Naive thymus-derived CD8-positive, alpha-beta T cell (primary cell): ENCODE results near the gene NCKIPSD. TPM values are rescaled to one million over a fixed set of nuclear protein-coding genes. Genes with fewer than 3 reads are reported as not detected.

Experiments
- ATAC-seq, 2 donors: fragments of 150-1000 bp; cut with Tn5 transposase in 1 of 2; sonication (Bioruptor Pico), chemical (Tn5 transposase) in 1 of 2; 1 replicate in 1 of 2; 2 replicates in 1 of 2; pipeline ENCODE4 v1.10.0; 2021; ENCODE audit warnings: mild to moderate bottlenecking in 2 of 2, moderate library complexity in 2 of 2
- POLR2A ChIA-PET: fragments of 350-600 bp; sonication (Branson Sonifier 250); formaldehyde crosslinking; loops from one replicate; lab custom pipeline; 2021; ENCODE audit warnings: antibody characterized with exemption; lab: Charles Lee
- DNase-seq, 10 donors: peaks; one replicate each; pipeline versions ENCODE4 v3.0.0 to v3.0.0-alpha.2; 2020 to 2022
- H3K27ac Mint-ChIP-seq, 10 donors: one replicate each; pipeline ENCODE4 v1.8.0; 2020 to 2022; ENCODE audit warnings: mild to moderate bottlenecking in 10 of 10, mixed read lengths in 10 of 10, moderate library complexity in 4 of 10, inconsistent platforms in 1 of 10
- H3K27me3 Mint-ChIP-seq, 5 donors: one replicate each; pipeline ENCODE4 v1.8.0; 2021 to 2022; ENCODE audit warnings: mixed read lengths in 5 of 5
- H3K36me3 Mint-ChIP-seq, 3 donors: one replicate each; pipeline ENCODE4 v1.8.0; 2020 to 2022; ENCODE audit warnings: mixed read lengths in 3 of 3, mild to moderate bottlenecking in 2 of 3, inconsistent platforms in 1 of 3
- H3K4me1 Mint-ChIP-seq, 4 donors: one replicate each; pipeline ENCODE4 v1.8.0; 2021 to 2022; ENCODE audit warnings: mixed read lengths in 4 of 4
- H3K4me3 Mint-ChIP-seq, 10 donors: one replicate each; pipeline ENCODE4 v1.8.0; 2020 to 2022; ENCODE audit warnings: mild to moderate bottlenecking in 10 of 10, mixed read lengths in 10 of 10, moderate library complexity in 6 of 10, inconsistent platforms in 1 of 10
- H3K9me3 Mint-ChIP-seq, 9 donors: one replicate each; pipeline ENCODE4 v1.8.0; 2020 to 2022; ENCODE audit warnings: mixed read lengths in 9 of 9, mild to moderate bottlenecking in 3 of 9, inconsistent platforms in 1 of 9, moderate library complexity in 1 of 9
- polyA plus RNA-seq, 3 donors: library from polyadenylated mRNA; unstranded; fragments of 300-500 nt; fragmentation: Illumina TruSeq; gene quantifications; one replicate each; pipeline ENCODE4 v1.2.3, GENCODE V29; 2021
- total RNA-seq, 8 experiments: library from RNA in 2 of 8; stranded (reverse) in 2 of 8; gene quantifications; one replicate each; pipeline ENCODE4 v1.2.3 and lab custom pipeline; 2021 to 2026

Gene NCKIPSD
- total and polyA plus RNA-seq, 5 experiments from 2014 or later = 8.1 to 18.7 (median 14.2) TPM

DNA sequence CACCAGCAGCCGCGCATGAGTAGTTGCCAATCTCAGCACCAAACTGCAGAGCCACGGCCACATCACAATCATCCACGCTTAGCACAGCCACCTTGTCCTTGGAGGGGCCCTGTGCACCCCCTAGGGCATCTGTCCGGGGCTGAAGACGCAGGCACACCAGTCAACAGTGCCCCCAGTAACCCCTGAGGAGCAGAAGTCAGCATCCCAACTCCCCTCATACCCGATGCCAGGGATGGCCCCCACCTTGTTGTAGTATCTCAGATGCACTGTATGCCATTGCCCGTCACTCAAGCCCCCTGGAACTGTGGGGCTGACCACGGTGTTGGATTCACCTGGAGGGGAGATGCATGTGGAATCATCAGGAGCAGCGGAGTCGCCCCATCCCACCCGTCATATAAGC lies 30.7 kb downstream of the NCKIPSD start:
- peaks cover 0 to 7% (median 3%) of the 10 kb centered on the region in 5 donors for H3K27me3 Mint-ChIP-seq
- H3K4me1 Mint-ChIP-seq = peaks cover 1 to 28% (median 12%) of the 10 kb centered on the region in 4 donors
- no peaks in the 10 kb centered on the region for H3K9me3 Mint-ChIP-seq
- peaks cover 0 to 11% (median 0%) of the 10 kb centered on the region in 3 donors for H3K36me3 Mint-ChIP-seq
- peak overlapping the region; percentile 35 to 92 (median 84) for H3K27ac Mint-ChIP-seq
- POLR2A ChIA-PET = interaction anchor here (1.2 kb wide), 1 partner anchor 20 kb away, joined by 4 read pairs; the partner anchor contains the start of gene SLC26A6
- H3K4me3 Mint-ChIP-seq = peak overlapping the region; percentile 71 to 89 (median 76)
- ATAC-seq (no peak), DNase-seq (no peak)

DNA sequence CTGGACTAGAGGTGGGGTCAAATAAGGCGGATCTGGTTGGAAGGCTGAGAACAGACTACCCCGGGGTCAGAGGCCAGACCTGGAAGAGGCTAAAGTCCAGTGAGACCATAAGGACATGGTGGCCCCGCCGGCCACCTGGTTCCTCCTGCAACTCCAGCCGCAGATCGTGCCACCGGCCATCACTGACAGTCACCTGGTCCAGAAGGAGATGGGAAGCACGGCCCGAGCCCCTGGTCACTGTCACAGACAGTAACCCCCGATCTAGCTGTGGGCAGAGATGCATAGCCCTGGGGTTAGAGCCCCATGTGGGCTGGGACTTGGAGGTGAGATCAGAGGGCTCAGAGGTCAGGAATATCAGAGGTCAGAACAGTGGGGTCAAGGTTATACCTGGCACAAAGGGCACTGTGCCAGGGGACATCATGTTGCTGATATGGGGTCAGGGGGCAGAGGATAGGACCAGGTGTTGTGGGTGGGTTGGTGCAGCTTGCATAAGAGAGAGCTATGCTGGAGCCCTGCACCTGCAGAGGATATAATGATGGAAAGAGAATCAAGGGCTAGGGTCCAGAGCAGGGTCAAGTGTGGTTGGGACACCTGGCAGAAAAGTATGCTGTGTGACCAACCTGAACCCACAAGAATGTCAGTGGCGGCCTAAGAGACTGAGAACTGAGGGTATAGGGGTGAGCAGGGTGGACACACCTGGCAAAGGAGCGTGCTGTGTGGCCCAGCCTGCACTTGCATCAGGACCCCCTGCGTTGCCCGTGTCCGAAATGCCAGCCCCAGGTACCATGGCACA lies 32.6 kb downstream of the NCKIPSD start:
- no peak for ATAC-seq
- Mint-ChIP-seq H3K27ac (peak overlapping the region in 3 of 10 donors; percentile 34 to 83 (median 82)), H3K4me1 (peaks cover 1 to 28% (median 12%) of the 10 kb centered on the region in 4 donors)

GRCh38 chr3:48651771-48652170 lies 33.9 kb downstream of the NCKIPSD start:
- peaks cover 1 to 17% (median 7%) of the 10 kb centered on the region in 4 donors for H3K4me1 Mint-ChIP-seq
- H3K4me3 Mint-ChIP-seq = no peak overlapping the region
- ATAC-seq (no peak), DNase-seq (no peak)
- H3K36me3 Mint-ChIP-seq = peaks cover 0 to 13% (median 0%) of the 10 kb centered on the region in 3 donors
- no peaks in the 10 kb centered on the region for H3K9me3 Mint-ChIP-seq
- no peak overlapping the region for H3K27ac Mint-ChIP-seq
- POLR2A ChIA-PET = no interaction called here
- H3K27me3 Mint-ChIP-seq = no peaks in the 10 kb centered on the region

More for the DNA sequence above, 32.6 kb downstream of the NCKIPSD start:
- POLR2A ChIA-PET = no interaction called here
- no peak for DNase-seq
- H3K9me3 Mint-ChIP-seq = no peaks in the 10 kb centered on the region
- peak overlapping the region in 4 of 10 donors; percentile 30 to 53 (median 44) for H3K4me3 Mint-ChIP-seq
- peaks cover 0 to 13% (median 0%) of the 10 kb centered on the region in 3 donors for H3K36me3 Mint-ChIP-seq
- H3K27me3 Mint-ChIP-seq = no peaks in the 10 kb centered on the region

GRCh38 chr3:48650723-48651122 lies 35.0 kb downstream of the NCKIPSD start:
- H3K27ac Mint-ChIP-seq = no peak overlapping the region
- H3K4me3 Mint-ChIP-seq = no peak overlapping the region
- H3K36me3 Mint-ChIP-seq = peaks cover 0 to 13% (median 0%) of the 10 kb centered on the region in 3 donors
- H3K27me3 Mint-ChIP-seq = no peaks in the 10 kb centered on the region
- no peak for ATAC-seq
- peaks cover 1 to 15% (median 6%) of the 10 kb centered on the region in 4 donors for H3K4me1 Mint-ChIP-seq
- POLR2A ChIA-PET = no interaction called here
- no peak for DNase-seq
- no peaks in the 10 kb centered on the region for H3K9me3 Mint-ChIP-seq

DNA sequence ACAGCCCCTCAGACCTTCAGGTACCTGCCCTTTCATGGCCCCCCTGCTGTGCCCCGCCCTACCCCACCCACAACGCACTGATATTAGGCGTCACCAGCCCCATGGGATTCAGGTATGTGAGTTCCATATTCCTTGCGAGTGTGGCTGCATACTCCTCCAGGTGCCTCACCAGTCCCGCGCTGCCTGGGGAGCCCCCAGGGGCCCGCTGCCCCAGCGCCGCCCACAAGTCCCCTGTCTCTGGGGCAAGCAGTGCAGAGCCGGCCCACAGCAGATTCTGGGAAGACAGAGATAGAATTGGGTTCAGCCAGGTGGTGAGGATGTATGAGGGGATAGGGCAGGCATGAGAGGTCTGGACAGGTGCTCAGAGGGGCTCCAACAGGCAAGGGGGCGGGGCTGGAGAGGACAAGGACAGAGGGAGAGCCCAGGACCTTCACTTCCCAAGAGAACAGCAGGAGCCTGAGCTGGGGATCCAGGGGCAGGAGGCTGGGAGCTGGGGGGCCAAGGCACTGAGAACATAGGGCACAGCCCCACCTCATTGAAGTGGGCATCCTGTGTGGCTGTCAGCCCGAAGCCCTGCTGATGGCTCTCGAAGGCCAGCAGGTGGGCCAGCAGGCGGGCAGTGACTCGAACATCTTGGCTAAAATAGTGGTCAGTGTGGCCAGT lies 37.4 kb downstream of the NCKIPSD start:
- H3K27ac Mint-ChIP-seq = peak overlapping the region in 1 of 10 donors; percentile 77
- H3K9me3 Mint-ChIP-seq = no peaks in the 10 kb centered on the region
- H3K36me3 Mint-ChIP-seq = peaks cover 0 to 4% (median 0%) of the 10 kb centered on the region in 3 donors
- ATAC-seq = no peak
- DNase-seq = no peak
- H3K4me3 Mint-ChIP-seq = no peak overlapping the region
- no peaks in the 10 kb centered on the region for H3K27me3 Mint-ChIP-seq
- H3K4me1 Mint-ChIP-seq = peaks cover 0 to 2% (median 0%) of the 10 kb centered on the region in 4 donors
- POLR2A ChIA-PET = no interaction called here

GRCh38 chr3:48647714-48648113 lies 38.0 kb downstream of the NCKIPSD start:
- peak overlapping the region in 1 of 10 donors; percentile 38 for H3K4me3 Mint-ChIP-seq
- peak overlapping the region in 1 of 10 donors; percentile 77 for H3K27ac Mint-ChIP-seq
- peaks cover 0 to 2% (median 0%) of the 10 kb centered on the region in 4 donors for H3K4me1 Mint-ChIP-seq
- POLR2A ChIA-PET = no interaction called here
- H3K27me3 Mint-ChIP-seq = no peaks in the 10 kb centered on the region
- no peak for DNase-seq
- no peak for ATAC-seq
- H3K36me3 Mint-ChIP-seq = peaks cover 0 to 5% (median 0%) of the 10 kb centered on the region in 3 donors
- no peaks in the 10 kb centered on the region for H3K9me3 Mint-ChIP-seq

DNA sequence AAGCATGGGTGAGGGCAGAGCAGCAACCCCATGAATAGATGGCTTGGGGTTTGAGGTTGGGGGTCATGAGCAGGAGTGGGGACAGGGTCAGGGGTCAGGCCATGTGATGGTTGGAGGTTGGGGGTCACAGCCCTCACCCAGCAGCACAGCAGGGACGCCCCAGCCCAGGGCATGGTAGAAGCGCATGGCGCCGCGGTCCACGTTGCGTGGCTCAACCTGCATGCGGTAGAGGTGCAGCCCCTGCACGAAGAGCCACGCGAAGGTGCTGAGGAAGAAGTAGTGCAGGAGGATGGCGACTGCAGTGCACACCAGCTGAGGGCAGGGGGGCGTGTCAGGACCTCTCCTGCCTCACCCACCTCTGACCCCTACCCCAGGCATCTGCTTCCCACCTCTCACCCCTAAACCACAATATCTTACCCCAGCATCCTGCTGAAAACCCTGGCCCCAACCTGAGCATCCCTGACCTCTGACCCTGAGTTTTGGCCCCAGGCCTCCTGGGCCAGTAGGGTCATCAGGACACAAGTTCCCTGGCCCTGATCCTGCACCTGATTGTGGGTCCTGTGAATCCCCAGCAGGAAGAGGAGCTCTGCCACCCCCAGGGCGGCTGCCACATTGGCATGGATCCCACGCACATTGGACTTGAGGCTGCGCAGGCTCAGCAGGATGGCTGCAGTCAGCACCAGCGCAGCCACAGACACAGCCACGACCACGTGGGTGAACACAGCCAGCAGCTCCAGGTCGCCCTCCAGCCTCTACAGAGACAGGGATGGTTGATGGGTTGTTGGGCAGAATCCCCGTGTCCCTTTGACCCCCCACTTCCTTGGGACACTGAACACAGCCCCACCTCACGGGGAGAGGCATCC lies 40.6 kb downstream of the NCKIPSD start:
- no peaks in the 10 kb centered on the region for H3K27me3 Mint-ChIP-seq
- H3K4me1 Mint-ChIP-seq = peaks cover 0 to 2% (median 0%) of the 10 kb centered on the region in 4 donors
- peaks cover 0 to 12% (median 0%) of the 10 kb centered on the region in 3 donors for H3K36me3 Mint-ChIP-seq
- ATAC-seq (no peak), DNase-seq (no peak)
- H3K9me3 Mint-ChIP-seq = no peaks in the 10 kb centered on the region
- H3K27ac Mint-ChIP-seq = no peak overlapping the region
- H3K4me3 Mint-ChIP-seq = no peak overlapping the region
- POLR2A ChIA-PET = no interaction called here

DNA sequence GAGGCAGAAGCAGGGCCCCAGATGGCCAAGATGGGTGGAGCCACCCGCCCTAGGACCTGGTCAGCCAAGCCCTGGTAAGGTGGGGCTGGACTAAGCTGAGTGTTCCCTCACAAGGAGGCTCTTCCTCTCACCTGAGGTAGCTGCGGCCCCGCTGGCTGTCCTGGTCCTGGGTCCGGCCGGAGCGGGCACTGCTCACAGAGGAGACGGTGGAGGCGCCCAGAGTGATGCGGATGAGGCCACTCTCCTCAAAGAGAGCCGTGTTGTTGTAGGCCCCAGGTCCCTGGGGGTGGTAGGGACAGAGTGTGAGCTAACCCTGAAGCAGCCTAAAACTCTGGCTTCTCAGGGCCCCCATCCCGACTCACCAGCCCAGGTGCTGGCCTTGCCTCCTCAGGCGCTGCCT lies 43.1 kb downstream of the NCKIPSD start:
- no peaks in the 10 kb centered on the region for H3K27me3 Mint-ChIP-seq

GRCh38 chr3:48641396-48641795 lies 44.3 kb downstream of the NCKIPSD start:
- ATAC-seq (no peak), DNase-seq (no peak)
- POLR2A ChIA-PET = no interaction called here
- no peaks in the 10 kb centered on the region for H3K27me3 Mint-ChIP-seq
- peaks cover 0 to 4% (median 3%) of the 10 kb centered on the region in 4 donors for H3K4me1 Mint-ChIP-seq
- H3K9me3 Mint-ChIP-seq = no peaks in the 10 kb centered on the region
- peaks cover 0 to 10% (median 0%) of the 10 kb centered on the region in 3 donors for H3K36me3 Mint-ChIP-seq
- no peak overlapping the region for H3K27ac Mint-ChIP-seq
- no peak overlapping the region for H3K4me3 Mint-ChIP-seq

More for the DNA sequence above, 43.1 kb downstream of the NCKIPSD start:
- ATAC-seq (no peak), DNase-seq (no peak)
- no peak overlapping the region for H3K4me3 Mint-ChIP-seq
- POLR2A ChIA-PET = interaction anchor here (0.6 kb wide), 1 partner anchor 592 kb away, joined by 4 read pairs; no protein-coding TSS in a partner anchor
- peaks cover 0 to 10% (median 0%) of the 10 kb centered on the region in 3 donors for H3K36me3 Mint-ChIP-seq
- H3K9me3 Mint-ChIP-seq = no peaks in the 10 kb centered on the region
- no peak overlapping the region for H3K27ac Mint-ChIP-seq
- H3K4me1 Mint-ChIP-seq = peaks cover 0 to 2% (median 0%) of the 10 kb centered on the region in 4 donors

- no peak overlapping the region for H3K4me3 Mint-ChIP-seq
- H3K36me3 Mint-ChIP-seq = peaks cover 0 to 10% (median 0%) of the 10 kb centered on the region in 3 donors
- no peak for ATAC-seq
- peaks cover 0 to 15% (median 7%) of the 10 kb centered on the region in 4 donors for H3K4me1 Mint-ChIP-seq
- H3K27ac Mint-ChIP-seq = no peak overlapping the region
- DNase-seq = no peak
- POLR2A ChIA-PET = no interaction called here
- H3K9me3 Mint-ChIP-seq = no peaks in the 10 kb centered on the region
- H3K27me3 Mint-ChIP-seq = no peaks in the 10 kb centered on the region
These were observed 45.6 kb downstream of the NCKIPSD start for GRCh38 chr3:48639944-48640606.

DNA sequence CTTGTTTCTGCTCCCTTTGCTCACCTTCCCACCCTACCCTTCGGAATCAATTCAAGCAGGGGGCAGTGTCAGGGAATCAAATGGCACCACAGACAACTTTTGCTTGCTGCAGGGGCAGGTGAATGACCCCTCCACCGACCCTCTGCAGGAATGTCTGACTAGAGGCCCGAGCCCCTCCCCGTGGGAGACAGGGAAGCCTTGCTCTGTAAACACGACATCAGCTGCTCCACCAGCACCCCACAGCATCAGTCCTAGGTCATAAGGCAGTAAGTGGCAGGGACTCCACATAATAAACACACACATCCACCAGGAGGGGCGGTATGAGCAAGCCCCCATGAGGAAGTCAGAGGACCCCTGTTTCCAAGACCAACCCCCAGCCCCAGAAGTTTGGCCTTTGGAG lies 48.4 kb downstream of the NCKIPSD start:
- Mint-ChIP-seq H3K27me3 (no peaks in the 10 kb centered on the region), H3K27ac (peak overlapping the region in 1 of 10 donors; percentile 55), H3K4me1 (peaks cover 1 to 27% (median 18%) of the 10 kb centered on the region in 4 donors), H3K4me3 (peak overlapping the region in 9 of 10 donors; percentile 16 to 88 (median 65)), H3K36me3 (peaks cover 0 to 6% (median 0%) of the 10 kb centered on the region in 3 donors), H3K9me3 (no peaks in the 10 kb centered on the region)
- POLR2A ChIA-PET = no interaction called here
- DNase-seq (no peak), ATAC-seq (no peak)
